Brain microvascular endothelial cell (primary cell): ENCODE measurements around the gene TTL.
"Not testable (repeated sequence)": the region's sequence is repeated elsewhere in the genome, so short reads cannot be mapped to it uniquely, and the experiment has no call there.

Experiments used
- DNase-seq: peaks from one replicate; pipeline ENCODE4 v3.0.0-alpha.2; 2020
- H3K27ac ChIP-seq: fragments of 250-450 bp; sonication (Bioruptor Pico); 2 replicates; pipeline ENCODE4 v1.5.1; 2020; ENCODE audit warnings: mild to moderate bottlenecking, moderate library complexity
- H3K27me3 ChIP-seq: fragments of 250-450 bp; sonication (Bioruptor Pico); replicated peaks from 2 replicates; pipeline ENCODE4 v1.5.1; 2020; ENCODE audit warnings: mild to moderate bottlenecking
- H3K36me3 ChIP-seq: fragments of 250-450 bp; sonication (Bioruptor Pico); replicated peaks from 2 replicates; pipeline ENCODE4 v1.5.1; 2020; ENCODE audit warnings: mild to moderate bottlenecking
- H3K4me3 ChIP-seq: 2 replicates; pipeline ENCODE4 v1.5.1; 2011; ENCODE audit warnings: low read depth, mild to moderate bottlenecking, control low read depth, low read length, moderate library complexity
- CTCF ChIP-seq: IDR thresholded peaks from 2 replicates; pipeline ENCODE4 v1.5.1; 2011; ENCODE audit warnings: low read depth, mild to moderate bottlenecking, moderate library complexity, low read length, control low read depth, inconsistent platforms; ENCODE audit errors: missing control alignments
- in situ Hi-C: cut with HindIII; loops from 2 replicates; pipeline ENCODE4 v1.10.0; 2017; ENCODE audit warnings: low sequenced_read_pairs, low pct_ligation_motif_present

Gene TTL

GRCh38 chr2:112493858-112494648 is 12.1 kb downstream of the TTL start:
- DNase-seq, result peak; percentile 69
- TF ChIP-seq CTCF, result no peak
- no peak overlapping the region for H3K27ac ChIP-seq
- no peaks in the 10 kb centered on the region for H3K27me3 ChIP-seq
- no peak overlapping the region for H3K4me3 ChIP-seq
- in situ Hi-C loops, result no loop called here
- H3K36me3 ChIP-seq, result peaks cover 14% of the 10 kb centered on the region

- in situ Hi-C loops, result no loop called here
- H3K4me3 ChIP-seq, result no peak overlapping the region
- no peak overlapping the region for H3K27ac ChIP-seq
- no peak for TF ChIP-seq CTCF
- no peak for DNase-seq
- H3K27me3 ChIP-seq, result no peaks in the 10 kb centered on the region
- peaks cover 14% of the 10 kb centered on the region for H3K36me3 ChIP-seq
Observed at GRCh38 chr2:112494828-112495227, 12.9 kb downstream of the TTL start.

- in situ Hi-C loops, H3K27ac ChIP-seq, DNase-seq, H3K4me3 ChIP-seq, H3K27me3 ChIP-seq: not testable (repeated sequence)
- H3K36me3 ChIP-seq, result peaks cover 14% of the 10 kb centered on the region
Observed at GRCh38 chr2:112495878-112496277, 13.9 kb downstream of the TTL start.

- in situ Hi-C loops, H3K4me3 ChIP-seq, H3K27ac ChIP-seq, H3K27me3 ChIP-seq: not testable (repeated sequence)
- peak; percentile 29 for TF ChIP-seq CTCF
- H3K36me3 ChIP-seq, result peaks cover 11% of the 10 kb centered on the region
- peak; percentile 29 for DNase-seq
Observed at GRCh38 chr2:112500850-112501484, 19.0 kb downstream of the TTL start.

GRCh38 chr2:112509239-112509998 is 27.5 kb downstream of the TTL start:
- H3K27ac ChIP-seq, H3K27me3 ChIP-seq, in situ Hi-C loops, H3K36me3 ChIP-seq, H3K4me3 ChIP-seq, DNase-seq: not testable (repeated sequence)

GRCh38 chr2:112516801-112517200 is 34.8 kb downstream of the TTL start:
- Histone ChIP-seq H3K27ac (no peak overlapping the region), H3K4me3 (no peak overlapping the region), H3K36me3 (peaks cover 26% of the 10 kb centered on the region), H3K27me3 (no peaks in the 10 kb centered on the region)
- no peak for DNase-seq
- in situ Hi-C loops, result no loop called here
- no peak for TF ChIP-seq CTCF
